LHCN-M2 (cell line): ENCODE results near the gene RBMS3. TPM values are rescaled to one million over a fixed set of nuclear protein-coding genes. Genes with fewer than 3 reads are reported as not detected.
"Not testable (repeated sequence)": the region's sequence is repeated elsewhere in the genome, so short reads cannot be mapped to it uniquely, and the experiment has no call there.

ENCODE experiments used
- DNase-seq: peaks from one replicate; pipeline ENCODE4 v3.0.0-alpha.2; 2012; ENCODE audit warnings: low read depth
- total RNA-seq: library from RNA; depleted of rRNA; stranded (reverse); fragments of >200 nt; gene quantifications from 2 replicates; pipeline ENCODE4 v1.2.3, GENCODE V29; 2014

Gene RBMS3
- total RNA-seq, 1 experiment from 2014 or later: 13.8 TPM

- peak; percentile 51 for DNase-seq
Observed at GRCh38 chr3:29339016-29339833, 58.4 kb downstream of the RBMS3 start.

- no peak for DNase-seq
Observed at GRCh38 chr3:29344154-29344553, 63.3 kb downstream of the RBMS3 start.

- DNase-seq: no peak
Observed at GRCh38 chr3:29344935-29345334, 64.1 kb downstream of the RBMS3 start.

- DNase-seq: no peak
Observed at GRCh38 chr3:29345516-29346300, 64.8 kb downstream of the RBMS3 start.

- peak; percentile 46 for DNase-seq
Observed at GRCh38 chr3:29346828-29347227, 66.0 kb downstream of the RBMS3 start.

GRCh38 chr3:29347412-29347811 lies 66.5 kb downstream of the RBMS3 start:
- DNase-seq: no peak

DNA sequence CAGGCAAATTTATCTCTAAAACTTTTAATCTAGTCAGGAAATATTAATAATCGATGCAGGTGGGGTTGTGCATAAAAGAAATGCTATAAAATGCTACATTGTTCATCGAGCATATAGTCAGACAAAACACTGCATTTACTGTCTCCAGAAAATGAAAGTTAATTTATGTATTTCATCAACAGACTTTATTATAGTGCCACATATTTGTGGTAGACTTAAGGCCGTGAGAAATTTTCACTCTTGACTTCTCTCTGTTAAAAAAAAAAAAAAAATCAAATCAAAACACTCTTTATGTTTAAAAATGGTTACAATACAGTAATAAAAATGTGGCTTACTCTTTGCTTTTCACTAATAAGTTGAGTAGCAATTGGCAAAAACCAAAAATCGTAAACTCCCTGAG lies 67.4 kb downstream of the RBMS3 start:
- no peak for DNase-seq

DNA sequence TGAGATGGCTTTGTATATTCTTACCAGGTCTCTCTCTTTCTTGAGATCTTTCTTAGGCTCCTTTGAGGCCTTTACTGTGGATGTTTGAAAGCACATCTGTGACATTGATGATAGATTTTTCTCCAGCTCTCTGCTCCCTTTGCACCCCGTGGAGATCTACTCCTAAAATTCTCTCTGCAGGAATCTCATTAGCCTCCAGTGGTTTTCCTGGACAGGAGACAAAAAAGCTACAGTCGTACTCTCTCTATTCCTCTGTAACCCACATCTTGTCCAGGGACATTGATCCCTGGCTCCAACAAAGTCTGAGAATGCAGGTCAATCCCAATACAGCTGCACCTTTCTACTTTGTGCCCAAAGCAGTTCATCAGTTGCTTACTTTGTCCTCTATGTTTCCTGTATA lies 68.2 kb downstream of the RBMS3 start:
- no peak for DNase-seq

DNA sequence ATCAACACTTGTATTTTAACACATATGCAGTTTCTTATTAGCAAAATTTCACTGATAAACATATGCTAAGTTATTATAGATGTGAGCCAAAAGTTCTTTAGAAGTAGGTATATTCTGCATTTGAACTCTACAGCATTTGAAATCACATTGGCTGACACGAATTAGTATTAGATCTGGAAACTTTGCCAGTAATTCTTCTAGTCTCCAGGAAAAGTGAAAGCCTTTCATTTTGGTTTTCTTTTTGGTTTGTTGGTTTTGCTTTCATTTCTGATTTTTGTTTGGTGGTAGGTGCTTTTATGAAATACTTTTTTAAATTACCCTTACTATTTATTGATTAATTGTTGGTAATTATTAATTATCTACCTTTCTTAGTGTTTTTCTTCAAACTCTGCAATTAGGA lies 72.9 kb downstream of the RBMS3 start:
- no peak for DNase-seq

DNA sequence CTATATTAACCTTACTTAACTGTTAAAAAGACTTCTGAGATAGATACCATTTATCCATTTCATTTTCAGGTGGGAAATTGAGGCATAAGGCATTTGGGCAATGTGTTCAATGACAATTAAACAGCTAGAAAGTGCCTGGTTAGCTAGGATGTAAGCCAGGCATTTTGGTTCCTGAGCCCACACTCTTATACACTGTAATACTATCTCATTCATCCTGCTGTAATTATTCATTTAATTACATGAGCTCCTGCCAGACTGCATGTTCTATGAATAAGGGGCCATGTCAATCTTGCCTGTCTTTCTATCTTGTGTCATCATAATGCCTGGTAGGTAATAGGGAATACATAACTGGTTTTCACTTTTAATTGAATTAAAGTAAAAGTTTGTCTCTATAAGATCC lies 74.0 kb downstream of the RBMS3 start:
- no peak for DNase-seq

- no peak for DNase-seq
Observed at GRCh38 chr3:29356062-29356461, 75.2 kb downstream of the RBMS3 start.

DNA sequence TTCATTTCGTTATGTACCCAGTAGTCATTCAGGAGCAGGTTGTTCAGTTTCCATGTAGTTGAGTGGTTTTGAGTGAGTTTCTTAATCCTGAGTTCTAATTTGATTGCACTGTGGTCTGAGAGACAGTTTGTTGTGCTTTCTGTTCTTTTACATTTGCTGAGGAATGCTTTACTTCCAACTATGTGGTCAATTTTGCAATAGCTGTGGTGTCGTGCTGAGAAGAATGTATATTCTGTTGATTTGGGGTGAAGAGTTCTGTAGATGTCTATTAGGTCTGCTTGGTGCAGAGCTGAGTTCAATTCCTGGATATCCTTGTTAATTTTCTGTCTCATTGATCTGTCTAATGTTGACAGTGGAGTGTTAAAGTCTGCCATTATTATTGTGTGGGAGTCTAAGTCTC lies 79.4 kb downstream of the RBMS3 start:
- not testable (repeated sequence) for DNase-seq

DNA sequence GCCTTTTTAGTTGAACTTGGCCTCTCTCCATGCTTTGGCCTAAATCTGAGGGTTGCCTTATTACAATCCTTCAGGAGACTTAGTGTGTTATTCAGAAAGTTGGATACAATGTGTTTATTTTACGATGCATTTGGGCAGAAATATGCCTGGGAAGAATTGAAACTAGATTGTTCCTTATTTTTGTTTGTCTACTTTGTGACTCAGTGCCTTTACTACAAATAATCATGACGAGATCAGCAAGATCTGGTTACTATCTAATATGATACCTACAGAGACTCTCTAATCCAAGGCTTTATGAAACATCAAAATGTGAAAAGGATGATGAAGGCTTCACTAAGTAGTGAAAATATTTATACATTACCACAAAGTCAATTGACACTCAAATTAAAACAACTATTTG lies 82.2 kb downstream of the RBMS3 start:
- DNase-seq: peak; percentile 40

GRCh38 chr3:29370021-29370420 lies 89.2 kb downstream of the RBMS3 start:
- peak; percentile 20 for DNase-seq

DNA sequence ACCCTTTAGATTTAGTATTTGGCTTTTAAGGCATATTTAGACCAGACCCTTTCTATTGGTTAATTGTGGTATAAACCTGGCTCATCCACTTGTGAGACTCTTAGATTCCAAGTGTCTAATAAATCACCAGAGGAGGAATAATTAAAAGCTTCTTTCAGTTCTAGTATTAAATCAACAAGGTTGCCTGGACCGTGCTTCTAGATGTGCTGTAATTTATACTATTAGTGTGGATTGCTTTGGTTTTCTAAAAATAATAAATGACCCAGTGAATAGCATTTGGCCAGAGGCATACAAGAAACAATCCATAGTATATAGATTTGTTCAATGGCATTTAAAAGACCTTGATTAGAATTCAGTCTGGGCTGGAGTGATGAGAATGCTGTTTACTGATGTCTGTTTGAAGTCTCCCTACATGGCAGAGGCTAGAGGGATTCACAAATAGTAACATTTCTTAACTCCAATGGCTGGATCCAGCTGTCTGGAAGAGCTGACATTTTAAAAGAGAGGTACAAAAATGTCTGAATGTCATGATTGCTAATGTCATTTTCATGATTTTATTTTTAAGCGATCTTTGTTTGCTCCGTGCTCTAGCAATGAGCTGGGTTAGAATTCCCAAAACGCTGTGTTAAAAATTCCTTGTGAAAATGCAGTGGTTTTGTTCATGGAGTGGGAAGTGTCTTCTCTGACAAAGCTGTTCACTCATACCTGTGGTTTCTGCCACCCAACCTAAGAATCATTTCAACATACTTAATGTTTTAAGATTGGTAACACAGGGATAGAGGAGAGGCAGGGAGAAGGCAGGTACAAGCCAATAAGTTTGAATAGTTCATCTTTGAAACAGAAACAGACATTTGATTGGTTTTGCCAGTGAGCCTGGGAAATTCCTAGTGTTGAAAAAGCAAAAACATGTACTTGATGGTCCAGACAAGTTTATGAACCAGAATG lies 89.9 kb downstream of the RBMS3 start:
- no peak for DNase-seq

GRCh38 chr3:29373131-29373680 lies 92.3 kb downstream of the RBMS3 start:
- DNase-seq: peak; percentile 52

GRCh38 chr3:29374226-29374625 lies 93.4 kb downstream of the RBMS3 start:
- no peak for DNase-seq

DNA sequence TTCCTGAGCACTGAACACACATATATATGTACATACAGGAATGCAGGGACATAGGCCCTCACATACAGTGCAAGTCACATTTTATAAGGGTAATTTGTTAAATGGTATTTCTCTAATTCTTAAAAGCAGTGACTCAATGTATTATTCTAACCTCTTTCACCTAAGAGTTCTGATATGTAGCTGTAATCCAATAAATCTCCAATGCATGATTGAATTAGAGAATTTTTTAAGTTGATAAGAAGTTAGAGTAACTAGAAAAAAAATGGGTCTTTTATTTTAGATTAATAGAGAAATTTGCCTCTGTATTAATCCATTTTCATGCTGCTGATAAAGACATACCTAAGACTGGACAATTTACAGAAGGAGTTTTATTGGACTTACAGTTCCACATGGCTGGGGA lies 98.2 kb downstream of the RBMS3 start:
- DNase-seq: no peak

DNA sequence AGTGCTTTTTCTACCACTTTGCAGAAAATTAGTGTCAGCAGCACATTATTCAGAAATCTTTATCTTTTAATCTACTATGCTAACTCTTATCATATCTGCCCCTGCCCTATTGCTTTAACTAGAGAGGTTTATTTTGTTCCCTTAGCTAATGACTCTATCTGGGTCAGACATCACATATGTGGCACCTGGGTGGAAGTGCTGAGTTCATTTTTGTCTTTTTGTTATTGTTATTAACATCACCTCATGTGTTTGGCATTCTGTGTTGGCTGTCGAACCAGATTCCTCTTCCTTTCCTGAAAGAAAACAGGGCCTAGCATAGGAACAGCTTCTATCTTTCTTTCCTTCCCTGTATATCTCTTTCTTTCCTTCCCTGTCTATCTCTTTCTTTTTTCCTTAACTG lies 100.7 kb downstream of the RBMS3 start:
- DNase-seq: no peak

- DNase-seq: no peak
Observed at GRCh38 chr3:29382409-29382808, 101.5 kb downstream of the RBMS3 start.

GRCh38 chr3:29382845-29383244 lies 102.0 kb downstream of the RBMS3 start:
- no peak for DNase-seq
